HG03025 (cell line): ENCODE data around the gene FOS.

Source experiments
- ATAC-seq: cut with Tn5 transposase; IDR thresholded peaks from one replicate; pipeline ENCODE4 v1.9.1; 2021; ENCODE audit warnings: mild to moderate bottlenecking, moderate library complexity; ENCODE audit not compliant: unreplicated experiment, low FRiP score

The FOS gene

DNA sequence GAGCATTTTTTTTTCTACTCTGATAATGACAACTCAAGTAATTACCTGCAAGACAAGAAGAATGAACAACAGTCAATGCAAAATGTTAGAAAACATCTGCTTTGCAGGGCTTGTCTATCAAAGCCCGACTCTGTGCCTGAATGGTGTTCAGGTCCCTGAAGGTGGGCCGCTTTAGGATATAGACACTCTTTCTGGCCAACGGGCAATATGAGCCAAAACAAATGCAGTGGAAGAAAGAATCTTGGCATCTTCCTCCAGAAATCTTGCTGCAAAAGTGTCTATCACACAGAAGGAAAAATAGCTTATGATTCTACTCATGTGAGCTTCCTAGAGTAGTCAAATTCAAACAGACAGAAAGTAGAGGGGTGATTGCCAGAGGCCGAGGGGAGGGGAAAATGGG, 32.7 kb downstream of the FOS start:
- ATAC-seq = no peak

DNA sequence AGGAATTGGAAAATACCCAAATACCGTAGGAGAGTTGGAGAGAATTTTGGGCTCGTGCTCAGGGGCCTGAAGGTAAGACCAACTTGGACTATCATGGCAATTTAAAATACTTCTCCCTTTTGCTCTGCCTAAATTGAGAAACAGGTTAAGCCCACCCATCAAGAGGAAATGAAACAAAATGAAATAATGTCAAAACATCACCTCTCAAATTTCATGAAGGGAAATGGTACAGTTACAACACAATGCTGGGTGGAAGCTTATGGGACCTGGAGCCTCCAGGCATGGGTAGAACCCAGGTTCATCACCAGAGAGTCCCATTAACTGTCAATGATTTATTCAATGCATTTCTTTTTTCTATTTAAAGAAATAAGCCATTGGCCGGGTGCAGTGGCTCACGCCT, 33.7 kb downstream of the FOS start:
- no peak for ATAC-seq

GRCh38 chr14:75313294-75313693, 34.7 kb downstream of the FOS start:
- ATAC-seq = no peak

DNA sequence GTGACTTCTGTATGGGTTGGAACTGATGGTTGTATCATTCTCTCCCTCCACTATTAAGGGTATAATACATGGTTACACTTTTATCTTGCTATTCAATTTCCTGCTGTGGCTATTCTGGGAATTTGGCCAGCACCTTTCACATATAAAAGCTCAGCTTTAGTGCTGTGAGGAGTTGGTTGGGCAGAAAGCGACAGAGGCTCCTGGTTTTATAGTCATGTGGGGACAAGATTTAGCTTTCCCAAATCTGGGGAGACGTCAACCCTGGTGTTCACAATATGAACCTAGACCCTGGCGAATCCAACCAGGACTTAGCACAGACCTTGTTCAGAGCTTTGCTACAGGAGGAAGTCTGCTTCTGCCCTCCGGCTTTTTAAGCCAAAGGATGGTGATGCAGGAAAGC, 36.5 kb downstream of the FOS start:
- no peak for ATAC-seq

GRCh38 chr14:75317148-75317547, 38.5 kb downstream of the FOS start:
- ATAC-seq = no peak

DNA sequence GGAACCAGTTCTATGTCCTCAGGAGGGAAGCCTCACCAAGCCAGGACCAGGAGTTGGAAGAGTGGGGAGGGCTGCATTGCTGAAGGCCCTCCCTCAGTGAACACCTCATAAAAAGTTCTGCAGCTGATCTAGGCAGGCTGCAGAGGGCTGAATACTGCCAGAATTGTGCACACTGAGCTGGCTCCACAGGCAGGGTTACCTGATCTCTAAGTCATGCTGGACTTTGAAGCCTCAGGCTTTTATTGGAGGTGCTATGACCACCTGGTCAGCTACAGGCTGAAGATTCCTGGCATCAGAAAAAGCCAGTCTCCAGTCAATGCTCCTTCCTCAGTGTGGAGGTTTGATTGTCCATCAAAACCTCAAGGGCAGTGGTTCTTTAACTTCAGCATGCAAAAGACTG, 39.7 kb downstream of the FOS start:
- ATAC-seq = no peak

DNA sequence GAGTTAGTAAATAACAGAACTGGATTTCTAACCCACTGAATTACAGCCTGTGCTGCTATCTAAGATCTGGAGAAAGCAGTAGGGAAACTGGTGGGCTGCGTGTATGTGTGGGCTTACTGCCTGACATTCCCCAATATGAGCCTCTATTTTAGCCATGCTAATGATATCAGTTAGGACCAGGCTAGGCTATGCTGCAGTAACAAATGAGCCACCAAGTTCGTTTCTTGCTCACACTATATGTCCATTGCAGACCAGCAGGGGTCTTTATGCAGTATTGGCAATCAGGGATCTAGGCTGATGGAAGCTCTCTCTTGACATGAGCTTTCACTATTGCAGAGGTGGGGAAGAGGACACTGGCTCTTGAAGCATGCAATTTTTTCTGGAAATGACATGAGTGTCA, 40.4 kb downstream of the FOS start:
- ATAC-seq = no peak

DNA sequence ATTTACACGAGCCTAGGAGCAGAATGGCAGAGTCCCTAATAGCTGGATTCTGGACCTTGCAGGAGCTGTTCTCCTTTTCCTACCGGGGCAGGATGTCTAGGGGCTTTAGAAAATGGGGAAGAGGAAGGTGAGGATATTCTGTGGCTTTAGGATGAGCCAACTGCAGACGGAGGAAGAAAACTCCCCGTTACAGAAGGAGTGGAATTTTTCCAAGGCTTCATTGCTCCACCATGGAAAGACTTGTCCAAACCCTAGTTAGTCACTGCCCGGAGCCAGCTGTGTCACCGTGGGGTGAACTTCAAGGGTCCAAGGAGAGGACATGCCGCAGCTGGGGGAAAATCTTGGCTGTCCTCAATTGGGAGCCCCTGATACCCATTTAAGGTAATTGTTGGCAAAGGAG, 41.6 kb downstream of the FOS start:
- ATAC-seq = no peak

DNA sequence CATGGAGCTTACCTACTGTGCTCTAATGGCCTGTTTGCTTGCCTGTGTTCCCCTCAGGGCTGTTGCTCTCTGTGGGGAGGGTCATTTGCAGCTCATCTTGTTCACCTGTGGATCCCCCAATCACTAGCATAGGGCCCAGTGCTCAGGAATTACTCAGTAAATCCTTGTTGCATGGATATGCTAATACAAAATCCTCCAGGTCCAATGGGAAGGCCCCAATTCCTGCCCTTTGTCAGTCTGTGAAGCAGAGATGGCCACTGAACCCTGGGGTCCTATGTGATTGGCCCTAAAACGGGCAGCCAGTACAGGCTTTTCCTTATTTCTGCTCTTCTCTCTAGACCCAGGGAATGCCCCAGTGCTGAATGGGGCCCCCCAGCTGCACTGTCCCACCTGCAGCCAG, 44.1 kb downstream of the FOS start:
- no peak for ATAC-seq

DNA sequence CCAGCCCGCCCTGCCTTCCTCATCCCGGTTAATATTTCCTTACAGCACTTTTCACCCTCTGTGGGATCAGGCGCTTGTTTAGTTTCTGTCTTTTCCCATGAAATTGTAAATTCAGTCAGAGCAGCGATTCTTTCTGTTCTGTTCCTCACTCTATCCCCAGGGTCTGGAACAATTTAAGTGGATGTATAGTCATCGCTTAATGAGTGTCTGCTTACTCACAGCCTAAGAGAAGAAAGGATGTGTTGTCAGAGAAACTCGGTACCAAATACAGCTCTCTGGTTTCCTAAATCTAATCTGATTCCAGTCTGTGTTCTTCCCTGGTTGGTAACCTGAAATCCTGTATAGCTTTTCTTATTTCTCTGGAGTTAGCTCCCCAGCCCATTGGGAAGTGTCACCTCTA, 44.9 kb downstream of the FOS start:
- ATAC-seq = no peak

DNA sequence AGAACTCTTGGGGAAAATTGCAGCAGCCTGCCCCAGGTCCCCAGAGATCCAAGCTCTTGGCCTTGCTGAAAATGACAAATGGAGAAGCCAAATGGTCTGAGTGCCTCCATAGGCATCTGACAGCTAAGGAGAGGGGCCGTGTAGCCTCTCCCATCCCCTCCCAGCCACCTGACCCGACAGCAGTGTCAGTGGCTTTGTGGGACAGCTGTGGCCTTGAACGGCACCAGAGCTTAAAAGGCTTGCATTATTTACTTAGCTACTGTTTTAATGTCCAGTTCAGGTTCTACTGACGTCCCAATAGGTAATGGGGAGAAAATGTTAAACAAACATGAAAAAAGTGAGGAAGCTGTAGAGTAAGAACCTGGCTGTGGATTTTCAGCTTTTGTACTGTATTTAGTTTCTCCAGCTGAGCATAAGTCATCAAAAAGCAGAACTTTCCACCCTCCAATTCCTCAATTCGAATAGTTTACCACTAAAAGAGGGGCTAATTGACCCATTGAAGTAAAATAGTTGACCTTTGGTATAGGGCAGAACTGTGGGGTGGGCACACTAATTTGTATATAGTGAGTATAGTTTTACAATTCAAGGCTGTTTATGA, 50.0 kb downstream of the FOS start:
- ATAC-seq = no peak

DNA sequence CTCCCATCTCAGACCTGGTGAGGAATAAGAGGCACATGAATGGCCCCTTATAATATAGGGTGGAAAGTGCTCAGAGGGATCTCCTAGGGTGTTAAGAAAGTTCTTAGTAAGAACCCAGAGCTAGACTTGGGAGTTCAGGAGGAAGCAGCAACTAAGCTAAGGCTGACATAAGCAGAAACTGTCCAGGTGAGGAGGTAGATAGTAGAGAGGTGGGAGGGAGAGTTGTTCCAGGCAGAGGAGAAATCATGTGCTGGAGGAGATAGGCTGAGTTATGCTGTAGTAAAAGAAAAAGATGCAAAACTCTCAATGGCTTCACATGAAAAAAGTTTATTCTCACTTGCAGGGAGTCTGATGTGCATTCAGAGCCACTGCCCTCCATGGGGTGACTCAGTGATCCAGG, 50.7 kb downstream of the FOS start:
- ATAC-seq = no peak

DNA sequence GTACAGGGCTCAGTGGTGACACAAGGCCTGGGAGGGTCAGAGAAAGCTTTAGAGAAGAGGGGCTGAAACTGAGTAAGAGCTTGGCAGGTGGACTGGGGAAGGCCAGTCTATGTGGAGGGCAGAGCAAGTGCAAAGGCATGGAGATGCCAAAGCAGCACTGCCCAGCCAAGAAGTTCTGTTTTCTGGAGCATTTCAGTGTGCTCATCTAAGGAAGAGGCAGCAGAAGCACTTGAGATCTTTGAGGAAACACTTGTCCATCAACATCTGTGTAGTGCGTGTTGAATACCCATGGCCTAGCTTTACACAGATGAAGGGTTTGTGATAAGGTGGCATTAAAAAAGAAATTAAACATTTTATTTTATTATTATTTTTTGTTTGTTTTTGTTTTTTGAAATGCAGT, 52.8 kb downstream of the FOS start:
- ATAC-seq = no peak
